ENCODE results near the gene ESRRG. TPM values are rescaled to one million over a fixed set of nuclear protein-coding genes. Genes with fewer than 3 reads are reported as not detected.

Gene ESRRG
- total RNA-seq, 4 donors from 2014 or later = 13.4 to 24.8 (median 18.9) TPM

- H3K9me3 ChIP-seq = no peaks in the 10 kb centered on the region
- H3K27me3 ChIP-seq = no peaks in the 10 kb centered on the region
- no peak for DNase-seq
- no peaks in the 10 kb centered on the region for H3K36me3 ChIP-seq
- no peak overlapping the region for H3K27ac ChIP-seq
- WGBS, 2 donors = 78 to 87% methylated on average over 1 of the region's 1 CpG
- intact Hi-C loops (cut with DNase I) = no loop called here
- H3K4me1 ChIP-seq = no peaks in the 10 kb centered on the region
- no peak overlapping the region for H3K4me3 ChIP-seq (replicated peaks in 1 of 3)
- TF ChIP-seq CTCF (IDR thresholded peaks at IDR 0.05) = no peak
- no peak for TF ChIP-seq POLR2A (IDR thresholded peaks at IDR 0.05)
Observed at GRCh38 chr1:216483672-216484401, 239.4 kb downstream of the ESRRG start.

DNA sequence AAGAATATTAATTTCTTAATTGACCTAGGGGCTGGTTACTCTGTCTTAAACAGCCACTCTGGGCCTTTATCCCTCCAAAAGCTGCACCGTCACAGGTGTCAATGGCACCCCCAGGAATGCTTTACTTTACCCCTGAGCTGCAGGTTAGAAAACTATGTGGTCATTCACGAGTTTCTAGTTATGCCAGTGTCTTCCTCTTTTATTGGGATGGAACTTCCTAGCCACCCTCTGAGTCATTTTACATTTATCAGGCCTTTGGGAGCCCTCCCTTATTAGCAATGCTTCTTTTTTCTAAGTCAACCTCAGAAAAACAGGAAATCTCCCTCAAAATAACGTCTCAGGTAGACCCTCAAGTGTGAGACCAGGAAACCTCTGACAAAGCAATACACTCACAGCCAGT lies 240.6 kb downstream of the ESRRG start:
- no peaks in the 10 kb centered on the region for H3K9me3 ChIP-seq
- H3K4me1 ChIP-seq = no peaks in the 10 kb centered on the region
- intact Hi-C loops (cut with DNase I) = no loop called here
- 46 to 65% methylated on average over 3 of the region's 3 CpGs for WGBS, 2 donors
- H3K4me3 ChIP-seq (replicated peaks in 1 of 3) = no peak overlapping the region
- TF ChIP-seq POLR2A (IDR thresholded peaks at IDR 0.05) (no peak), CTCF (IDR thresholded peaks at IDR 0.05) (no peak)
- no peaks in the 10 kb centered on the region for H3K36me3 ChIP-seq
- H3K27ac ChIP-seq = no peak overlapping the region
- DNase-seq = no peak
- no peaks in the 10 kb centered on the region for H3K27me3 ChIP-seq

- WGBS, 2 donors = 88 to 94% methylated on average over 8 of the region's 8 CpGs
- H3K4me1 ChIP-seq = no peaks in the 10 kb centered on the region
- no peak for TF ChIP-seq POLR2A (IDR thresholded peaks at IDR 0.05)
- no peak for TF ChIP-seq CTCF (IDR thresholded peaks at IDR 0.05)
- H3K4me3 ChIP-seq (replicated peaks in 1 of 3) = no peak overlapping the region
- H3K9me3 ChIP-seq = no peaks in the 10 kb centered on the region
- no peaks in the 10 kb centered on the region for H3K27me3 ChIP-seq
- intact Hi-C loops (cut with DNase I) = no loop called here
- DNase-seq = no peak
- H3K27ac ChIP-seq = no peak overlapping the region
- H3K36me3 ChIP-seq = no peaks in the 10 kb centered on the region
Observed at GRCh38 chr1:216478238-216478637, 245.0 kb downstream of the ESRRG start.

DNA sequence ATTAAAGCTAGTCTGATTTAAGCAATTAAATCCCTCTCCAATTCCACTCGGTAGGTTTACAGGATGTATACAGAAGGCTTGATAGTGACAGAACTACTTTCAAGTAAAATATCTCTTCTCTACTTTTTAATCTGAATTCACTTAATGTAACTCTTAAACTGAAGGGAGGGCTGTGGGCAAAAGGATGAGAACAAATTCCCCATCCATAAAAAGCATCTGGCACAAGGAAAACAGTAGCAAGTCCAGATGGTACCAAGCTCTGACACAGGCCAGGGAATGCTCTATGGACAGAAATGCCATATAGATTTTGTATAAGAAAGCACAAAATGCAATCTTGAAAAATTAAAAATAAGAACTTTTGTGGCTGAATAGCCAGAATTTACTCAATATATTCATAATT lies 246.9 kb downstream of the ESRRG start:
- H3K4me3 ChIP-seq (replicated peaks in 1 of 3) = no peak overlapping the region
- 79 to 84% methylated on average over 1 of the region's 1 CpG for WGBS, 2 donors

More for the DNA sequence above, 246.9 kb downstream of the ESRRG start:
- intact Hi-C loops (cut with DNase I) = no loop called here
- Histone ChIP-seq H3K9me3 (no peaks in the 10 kb centered on the region), H3K4me1 (no peaks in the 10 kb centered on the region), H3K27me3 (no peaks in the 10 kb centered on the region), H3K36me3 (no peaks in the 10 kb centered on the region), H3K27ac (no peak overlapping the region)
- no peak for TF ChIP-seq CTCF (IDR thresholded peaks at IDR 0.05)
- no peak for TF ChIP-seq POLR2A (IDR thresholded peaks at IDR 0.05)
- DNase-seq = no peak

Measured in thyroid gland (tissue), 4 donors.